ENCODE results near the gene FASTK.

FASTK gene

DNA sequence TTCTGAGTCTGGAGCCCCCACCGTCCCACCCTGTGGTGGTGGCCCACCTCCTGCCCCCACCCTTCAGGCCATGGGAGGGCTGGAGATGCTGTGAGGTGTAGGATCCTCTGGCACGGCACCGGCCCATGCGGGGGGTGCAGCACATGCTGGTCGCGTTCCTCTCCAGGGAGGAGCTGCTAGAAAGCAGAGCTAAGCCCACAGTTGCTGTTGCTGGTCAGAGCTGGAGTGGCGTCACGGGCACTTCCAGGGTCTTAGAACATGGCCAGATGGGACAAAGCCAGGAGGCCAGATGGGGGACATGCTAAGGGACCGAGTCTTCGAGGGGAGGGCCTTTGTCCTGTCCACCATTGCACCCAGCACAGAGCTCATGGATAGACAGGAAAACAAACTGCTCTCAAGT lies 27.3 kb upstream of the FASTK start:
- in situ Hi-C loops (cut with HindIII; ENCODE audit: low sequenced_read_pairs), result no loop called here
- no peak for DNase-seq (ENCODE audit: low read depth, low spot score)
- H3K4me3 ChIP-seq (ENCODE audit: low read depth, low read length), result no peak overlapping the region
- no peak for TF ChIP-seq CTCF (IDR thresholded peaks at IDR 0.05; ENCODE audit: low read depth, low read length)

DNA sequence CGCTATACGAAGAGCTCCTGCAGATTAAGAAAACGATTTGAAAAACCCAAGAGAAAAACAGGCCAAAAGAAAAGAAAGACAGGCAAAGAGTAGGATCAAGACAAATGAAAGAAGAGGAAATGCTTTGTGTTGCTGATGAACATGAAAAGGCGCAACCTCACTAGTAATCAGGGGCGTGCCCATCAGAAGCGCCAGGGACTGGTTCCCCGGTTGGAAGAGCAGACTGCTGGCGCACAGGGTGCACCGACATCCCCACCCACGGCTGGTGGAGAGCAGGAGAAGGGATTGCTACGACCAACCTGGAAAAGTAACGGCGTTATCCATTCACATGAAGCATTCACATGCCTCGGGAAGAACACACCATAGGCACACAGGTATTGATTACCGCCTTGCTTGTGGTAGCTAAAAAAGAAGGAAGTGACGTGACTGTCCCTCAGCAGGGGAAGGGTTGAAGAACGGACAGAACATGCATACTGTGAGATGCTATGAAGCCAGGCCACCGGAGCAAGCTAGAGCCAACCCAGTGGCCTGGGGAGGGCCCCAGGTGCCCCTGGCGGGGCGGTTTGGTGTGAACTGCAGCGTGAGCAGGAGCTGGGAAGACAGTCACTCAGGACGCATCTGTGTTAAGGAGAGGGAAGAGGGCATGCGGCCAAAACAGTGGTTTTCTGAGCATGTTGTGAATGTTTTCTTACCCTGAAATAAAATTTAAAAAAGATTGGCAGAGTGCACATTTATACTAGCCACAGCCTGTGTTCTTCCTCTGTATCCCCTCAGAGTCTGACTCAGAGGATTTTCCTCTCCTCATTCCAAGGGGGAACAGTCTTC lies 24.0 kb upstream of the FASTK start:
- H3K4me3 ChIP-seq (ENCODE audit: low read depth, low read length), result no peak overlapping the region
- in situ Hi-C loops (cut with HindIII; ENCODE audit: low sequenced_read_pairs), result no loop called here
- peak; percentile 90 for DNase-seq (ENCODE audit: low read depth, low spot score)
- no peak for TF ChIP-seq CTCF (IDR thresholded peaks at IDR 0.05; ENCODE audit: low read depth, low read length)

DNA sequence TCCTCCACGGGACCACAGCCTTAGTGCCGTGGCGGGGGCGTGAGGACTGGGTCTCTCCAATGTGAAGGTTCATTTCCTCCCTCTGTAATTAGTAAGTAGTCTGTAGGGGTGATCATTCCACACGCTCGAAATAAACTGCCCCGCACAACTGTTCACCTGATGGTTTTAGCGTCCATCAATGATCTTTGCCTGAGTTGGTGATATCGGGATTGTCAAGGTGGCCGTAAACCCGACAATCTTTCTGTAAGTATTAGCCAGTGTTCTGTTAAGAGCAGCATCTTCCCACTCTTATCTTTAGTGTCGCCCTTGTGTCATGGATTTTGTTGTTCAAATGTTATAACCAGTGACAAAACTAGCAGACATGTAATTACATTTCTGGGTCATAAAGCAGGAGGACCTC lies 23.4 kb upstream of the FASTK start:
- in situ Hi-C loops (cut with HindIII; ENCODE audit: low sequenced_read_pairs), result no loop called here
- TF ChIP-seq CTCF (IDR thresholded peaks at IDR 0.05; ENCODE audit: low read depth, low read length), result no peak

GRCh38 chr7:151102991-151103390 lies 22.4 kb upstream of the FASTK start:
- in situ Hi-C loops (cut with HindIII; ENCODE audit: low sequenced_read_pairs), result no loop called here
- no peak overlapping the region for H3K4me3 ChIP-seq (ENCODE audit: low read depth, low read length)
- no peak for TF ChIP-seq CTCF (IDR thresholded peaks at IDR 0.05; ENCODE audit: low read depth, low read length)
- DNase-seq (ENCODE audit: low read depth, low spot score), result no peak

More for the DNA sequence above, 23.4 kb upstream of the FASTK start:
- no peak for DNase-seq (ENCODE audit: low read depth, low spot score)
- no peak overlapping the region for H3K4me3 ChIP-seq (ENCODE audit: low read depth, low read length)

GRCh38 chr7:151101621-151102396 lies 21.2 kb upstream of the FASTK start:
- no peak overlapping the region for H3K4me3 ChIP-seq (ENCODE audit: low read depth, low read length)
- no peak for DNase-seq (ENCODE audit: low read depth, low spot score)
- in situ Hi-C loops (cut with HindIII; ENCODE audit: low sequenced_read_pairs), result no loop called here
- no peak for TF ChIP-seq CTCF (IDR thresholded peaks at IDR 0.05; ENCODE audit: low read depth, low read length)

GRCh38 chr7:151100921-151101320 lies 20.3 kb upstream of the FASTK start:
- in situ Hi-C loops (cut with HindIII; ENCODE audit: low sequenced_read_pairs), result no loop called here
- no peak for DNase-seq (ENCODE audit: low read depth, low spot score)
- no peak for TF ChIP-seq CTCF (IDR thresholded peaks at IDR 0.05; ENCODE audit: low read depth, low read length)
- H3K4me3 ChIP-seq (ENCODE audit: low read depth, low read length), result no peak overlapping the region

Measured in astrocyte of the spinal cord (primary cell).